Measurements from ENCODE around the gene RAPSN.

Gene RAPSN

GRCh38 chr11:47426062-47426956, 22.6 kb downstream of the RAPSN start, which contains the start of gene PSMC3:
Gene PSMC3, minus strand, starts transcription at chr11:47426439. Its CDS starts 160 bp downstream, at chr11:47426279.
- H3K36me3 ChIP-seq (ENCODE audit: control insufficient read depth in 2 of 2, insufficient read depth in 1 of 2, low read length in 2 of 2) = peaks cover 7 to 39% of the 10 kb centered on the region in 2 experiments; a peak in 2 of 3 replicates
- CTCF ChIA-PET = interaction anchor here (0.5 to 1.9 kb wide), 8 partner anchors 14 to 115 kb away, joined by 3 to 10 read pairs (median 4); no protein-coding TSS in a partner anchor
- peak within 1 kb of the TSS; percentile 73 for H3K27ac ChIP-seq (ENCODE audit: extremely low read depth, low read depth, low read length)
- H3K4me1 ChIP-seq (ENCODE audit: control insufficient read depth, insufficient read depth, low read length) = 0 out of 2 replicates have a peak, but pooled peaks cover 3% of the 10 kb centered on the region
- POLR2A ChIA-PET = interaction anchor here (0.5 to 4.1 kb wide), 10 partner anchors 9 to 212 kb away, joined by 3 to 37 read pairs (median 4); partner anchors contain the start of gene SLC39A13
- no peaks in the 10 kb centered on the region for H3K9me3 ChIP-seq (ENCODE audit: control insufficient read depth, insufficient read depth, low read depth, low read length)
- H3K4me3 ChIP-seq (ENCODE audit: low read depth, low read length) = peak within 1 kb of the TSS; percentile 100
- no peak for TF ChIP-seq SCRT1 (tag by site-specific recombination; IDR thresholded peaks at IDR 0.05; ENCODE audit: borderline replicate concordance)
- peak; percentile 24; the same call in 1 of the 2 replicates for TF ChIP-seq SALL2 (tag by site-specific recombination; IDR thresholded peaks at IDR 0.05; ENCODE audit: borderline replicate concordance)
- TF ChIP-seq INSM2 (tag by site-specific recombination; IDR thresholded peaks at IDR 0.05) = peak; percentile 71
- TF ChIP-seq ZNF391 (tag by site-specific recombination; IDR thresholded peaks at IDR 0.05; ENCODE audit: borderline replicate concordance, low read depth) = peak; percentile 70; the same call in 1 of the 2 replicates
- TF ChIP-seq GLI4 (tag by site-specific recombination; IDR thresholded peaks at IDR 0.05) = no peak
- no peak for TF ChIP-seq ZNF791 (tag by site-specific recombination; IDR thresholded peaks at IDR 0.05)
- no peak for TF ChIP-seq ZNF623 (tag by site-specific recombination; IDR thresholded peaks at IDR 0.05)
- TF ChIP-seq ZNF555 (tag by site-specific recombination; conservative IDR thresholded peaks at IDR 0.05) = no peak
- TF ChIP-seq ELK4 (IDR thresholded peaks at IDR 0.05; ENCODE audit: borderline replicate concordance, low read depth, low read length) = no peak
- TF ChIP-seq ZBTB21 (tag by site-specific recombination; IDR thresholded peaks at IDR 0.05) = no peak; the same call in 1 of the 2 replicates
- TF ChIP-seq ZBTB7A (tag by site-specific recombination; IDR thresholded peaks at IDR 0.05; ENCODE audit: low read depth) = peak; percentile 72; the same call in 1 of the 2 replicates
- no peak for TF ChIP-seq ZNF645 (tag by site-specific recombination; IDR thresholded peaks at IDR 0.05)
- no peak; the same call in 1 of the 2 replicates for TF ChIP-seq FEZF1 (tag by site-specific recombination; IDR thresholded peaks at IDR 0.05)
- no peak for TF ChIP-seq ZNF548 (tag by site-specific recombination; IDR thresholded peaks at IDR 0.05)
- peak; percentile 80 for TF ChIP-seq ZNF501 (tag by site-specific recombination; IDR thresholded peaks at IDR 0.05)
- TF ChIP-seq ZNF777 (tag by site-specific recombination; IDR thresholded peaks at IDR 0.05; ENCODE audit: borderline replicate concordance) = no peak
- TF ChIP-seq ZFHX2 (tag by site-specific recombination; conservative IDR thresholded peaks at IDR 0.05) = peak; percentile 84
- peak; percentile 7 for TF ChIP-seq ZNF335 (tag by site-specific recombination; conservative IDR thresholded peaks at IDR 0.05)
- TF ChIP-seq ZNF140 (tag by site-specific recombination; IDR thresholded peaks at IDR 0.05) = no peak
- TF ChIP-seq PRDM6 (tag by site-specific recombination; IDR thresholded peaks at IDR 0.05) = no peak
- TF ChIP-seq ZNF704 (tag by site-specific recombination; IDR thresholded peaks at IDR 0.05) = no peak
- TF ChIP-seq EGR2 (tag by site-specific recombination; IDR thresholded peaks at IDR 0.05; ENCODE audit: low read depth) = peak; percentile 79; the same call in 1 of the 2 replicates
- no peak for TF ChIP-seq ZNF571 (tag by site-specific recombination; IDR thresholded peaks at IDR 0.05)
- TF ChIP-seq ZNF776 (tag by site-specific recombination; IDR thresholded peaks at IDR 0.05; ENCODE audit: borderline replicate concordance) = no peak
- no peak for TF ChIP-seq HOXC10 (CRISPR knock-in tag; IDR thresholded peaks at IDR 0.05)
- no peak for TF ChIP-seq ZNF558 (tag by site-specific recombination; IDR thresholded peaks at IDR 0.05)
- TF ChIP-seq ZNF658 (tag by site-specific recombination; IDR thresholded peaks at IDR 0.05) = no peak
- TF ChIP-seq HIC1 (tag by site-specific recombination; IDR thresholded peaks at IDR 0.05) = peak; percentile 66; the same call in 1 of the 2 replicates
